ENCODE measurements around the gene DNAJC13. TPM values are rescaled to one million over a fixed set of nuclear protein-coding genes. Genes with fewer than 3 reads are reported as not detected.

Gene DNAJC13
- total and polyA plus RNA-seq, 2 of the 8 experiments (the other 6 are each of a cell fraction or from before 2014, with no cell fraction given) = 7.9 to 28.8 TPM

GRCh38 chr3:132422531-132422930 lies 5.2 kb downstream of the DNAJC13 start (continued):
- TF ChIP-seq, protein P1, sequence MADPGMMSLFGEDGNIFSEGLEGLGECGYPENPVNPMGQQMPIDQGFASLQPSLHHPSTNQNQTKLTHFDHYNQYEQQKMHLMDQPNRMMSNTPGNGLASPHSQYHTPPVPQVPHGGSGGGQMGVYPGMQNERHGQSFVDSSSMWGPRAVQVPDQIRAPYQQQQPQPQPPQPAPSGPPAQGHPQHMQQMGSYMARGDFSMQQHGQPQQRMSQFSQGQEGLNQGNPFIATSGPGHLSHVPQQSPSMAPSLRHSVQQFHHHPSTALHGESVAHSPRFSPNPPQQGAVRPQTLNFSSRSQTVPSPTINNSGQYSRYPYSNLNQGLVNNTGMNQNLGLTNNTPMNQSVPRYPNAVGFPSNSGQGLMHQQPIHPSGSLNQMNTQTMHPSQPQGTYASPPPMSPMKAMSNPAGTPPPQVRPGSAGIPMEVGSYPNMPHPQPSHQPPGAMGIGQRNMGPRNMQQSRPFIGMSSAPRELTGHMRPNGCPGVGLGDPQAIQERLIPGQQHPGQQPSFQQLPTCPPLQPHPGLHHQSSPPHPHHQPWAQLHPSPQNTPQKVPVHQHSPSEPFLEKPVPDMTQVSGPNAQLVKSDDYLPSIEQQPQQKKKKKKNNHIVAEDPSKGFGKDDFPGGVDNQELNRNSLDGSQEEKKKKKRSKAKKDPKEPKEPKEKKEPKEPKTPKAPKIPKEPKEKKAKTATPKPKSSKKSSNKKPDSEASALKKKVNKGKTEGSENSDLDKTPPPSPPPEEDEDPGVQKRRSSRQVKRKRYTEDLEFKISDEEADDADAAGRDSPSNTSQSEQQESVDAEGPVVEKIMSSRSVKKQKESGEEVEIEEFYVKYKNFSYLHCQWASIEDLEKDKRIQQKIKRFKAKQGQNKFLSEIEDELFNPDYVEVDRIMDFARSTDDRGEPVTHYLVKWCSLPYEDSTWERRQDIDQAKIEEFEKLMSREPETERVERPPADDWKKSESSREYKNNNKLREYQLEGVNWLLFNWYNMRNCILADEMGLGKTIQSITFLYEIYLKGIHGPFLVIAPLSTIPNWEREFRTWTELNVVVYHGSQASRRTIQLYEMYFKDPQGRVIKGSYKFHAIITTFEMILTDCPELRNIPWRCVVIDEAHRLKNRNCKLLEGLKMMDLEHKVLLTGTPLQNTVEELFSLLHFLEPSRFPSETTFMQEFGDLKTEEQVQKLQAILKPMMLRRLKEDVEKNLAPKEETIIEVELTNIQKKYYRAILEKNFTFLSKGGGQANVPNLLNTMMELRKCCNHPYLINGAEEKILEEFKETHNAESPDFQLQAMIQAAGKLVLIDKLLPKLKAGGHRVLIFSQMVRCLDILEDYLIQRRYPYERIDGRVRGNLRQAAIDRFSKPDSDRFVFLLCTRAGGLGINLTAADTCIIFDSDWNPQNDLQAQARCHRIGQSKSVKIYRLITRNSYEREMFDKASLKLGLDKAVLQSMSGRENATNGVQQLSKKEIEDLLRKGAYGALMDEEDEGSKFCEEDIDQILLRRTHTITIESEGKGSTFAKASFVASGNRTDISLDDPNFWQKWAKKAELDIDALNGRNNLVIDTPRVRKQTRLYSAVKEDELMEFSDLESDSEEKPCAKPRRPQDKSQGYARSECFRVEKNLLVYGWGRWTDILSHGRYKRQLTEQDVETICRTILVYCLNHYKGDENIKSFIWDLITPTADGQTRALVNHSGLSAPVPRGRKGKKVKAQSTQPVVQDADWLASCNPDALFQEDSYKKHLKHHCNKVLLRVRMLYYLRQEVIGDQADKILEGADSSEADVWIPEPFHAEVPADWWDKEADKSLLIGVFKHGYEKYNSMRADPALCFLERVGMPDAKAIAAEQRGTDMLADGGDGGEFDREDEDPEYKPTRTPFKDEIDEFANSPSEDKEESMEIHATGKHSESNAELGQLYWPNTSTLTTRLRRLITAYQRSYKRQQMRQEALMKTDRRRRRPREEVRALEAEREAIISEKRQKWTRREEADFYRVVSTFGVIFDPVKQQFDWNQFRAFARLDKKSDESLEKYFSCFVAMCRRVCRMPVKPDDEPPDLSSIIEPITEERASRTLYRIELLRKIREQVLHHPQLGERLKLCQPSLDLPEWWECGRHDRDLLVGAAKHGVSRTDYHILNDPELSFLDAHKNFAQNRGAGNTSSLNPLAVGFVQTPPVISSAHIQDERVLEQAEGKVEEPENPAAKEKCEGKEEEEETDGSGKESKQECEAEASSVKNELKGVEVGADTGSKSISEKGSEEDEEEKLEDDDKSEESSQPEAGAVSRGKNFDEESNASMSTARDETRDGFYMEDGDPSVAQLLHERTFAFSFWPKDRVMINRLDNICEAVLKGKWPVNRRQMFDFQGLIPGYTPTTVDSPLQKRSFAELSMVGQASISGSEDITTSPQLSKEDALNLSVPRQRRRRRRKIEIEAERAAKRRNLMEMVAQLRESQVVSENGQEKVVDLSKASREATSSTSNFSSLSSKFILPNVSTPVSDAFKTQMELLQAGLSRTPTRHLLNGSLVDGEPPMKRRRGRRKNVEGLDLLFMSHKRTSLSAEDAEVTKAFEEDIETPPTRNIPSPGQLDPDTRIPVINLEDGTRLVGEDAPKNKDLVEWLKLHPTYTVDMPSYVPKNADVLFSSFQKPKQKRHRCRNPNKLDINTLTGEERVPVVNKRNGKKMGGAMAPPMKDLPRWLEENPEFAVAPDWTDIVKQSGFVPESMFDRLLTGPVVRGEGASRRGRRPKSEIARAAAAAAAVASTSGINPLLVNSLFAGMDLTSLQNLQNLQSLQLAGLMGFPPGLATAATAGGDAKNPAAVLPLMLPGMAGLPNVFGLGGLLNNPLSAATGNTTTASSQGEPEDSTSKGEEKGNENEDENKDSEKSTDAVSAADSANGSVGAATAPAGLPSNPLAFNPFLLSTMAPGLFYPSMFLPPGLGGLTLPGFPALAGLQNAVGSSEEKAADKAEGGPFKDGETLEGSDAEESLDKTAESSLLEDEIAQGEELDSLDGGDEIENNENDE (IDR thresholded peaks at IDR 0.05; ENCODE audit: insufficient replicate concordance, low read length) = no peak
- TF ChIP-seq KDM4A (IDR thresholded peaks at IDR 0.05; ENCODE audit: low read depth, low read length, severe bottlenecking) = no peak
- no peak for TF ChIP-seq RBBP5 (IDR thresholded peaks at IDR 0.05; ENCODE audit: borderline replicate concordance, low read depth, low read length)
- no peak for TF ChIP-seq BCL11A (IDR thresholded peaks at IDR 0.05; ENCODE audit: low read depth in 2 of 2, low read length in 2 of 2)
- TF ChIP-seq RAD21 (IDR thresholded peaks at IDR 0.05 in 1 of 2, conservative IDR thresholded peaks at IDR 0.05 in 1 of 2; ENCODE audit: low read depth in 2 of 2, low read length in 2 of 2) = no peak
- TF ChIP-seq HDAC6 (IDR thresholded peaks at IDR 0.05; ENCODE audit: low read depth, low read length) = no peak
- no peak for TF ChIP-seq JUN (IDR thresholded peaks at IDR 0.05; ENCODE audit: low read depth, low read length)
- no peak for TF ChIP-seq POLR2AphosphoS5 (IDR thresholded peaks at IDR 0.05; ENCODE audit: low read depth, low read length)
- TF ChIP-seq GTF2F1 (IDR thresholded peaks at IDR 0.05; ENCODE audit: borderline replicate concordance, low read depth, low read length) = no peak
- no peak for TF ChIP-seq NRF1 (IDR thresholded peaks at IDR 0.05; ENCODE audit: low read depth, low read length)
- TF ChIP-seq GABPA (IDR thresholded peaks at IDR 0.05; ENCODE audit: borderline replicate concordance, insufficient read depth, low read length) = no peak
